OCI-LY7 (cell line): ENCODE results near the gene PNPLA1.

Source experiments
- EZH2phosphoT487 ChIP-seq: fragments of 200-600 bp; sonication (generic); IDR thresholded peaks from 2 replicates; pipeline ENCODE4 v1.6.1; 2018; ENCODE audit warnings: low read depth, borderline replicate concordance, mild to moderate bottlenecking, mixed run types, antibody characterized with exemption, low read length, moderate library complexity, mixed read lengths
- TF ChIP-seq, protein P1 (sequence below): fragments of 200-600 bp; sonication (generic); conservative IDR thresholded peaks from 2 replicates; pipeline ENCODE4 v1.5.1; 2014; ENCODE audit warnings: mild to moderate bottlenecking, antibody characterized with exemption, low read length, moderate library complexity, mixed read lengths

GRCh38 chr6:36357872-36358225 is 88.0 kb downstream of the PNPLA1 start:
- TF ChIP-seq, protein P1, sequence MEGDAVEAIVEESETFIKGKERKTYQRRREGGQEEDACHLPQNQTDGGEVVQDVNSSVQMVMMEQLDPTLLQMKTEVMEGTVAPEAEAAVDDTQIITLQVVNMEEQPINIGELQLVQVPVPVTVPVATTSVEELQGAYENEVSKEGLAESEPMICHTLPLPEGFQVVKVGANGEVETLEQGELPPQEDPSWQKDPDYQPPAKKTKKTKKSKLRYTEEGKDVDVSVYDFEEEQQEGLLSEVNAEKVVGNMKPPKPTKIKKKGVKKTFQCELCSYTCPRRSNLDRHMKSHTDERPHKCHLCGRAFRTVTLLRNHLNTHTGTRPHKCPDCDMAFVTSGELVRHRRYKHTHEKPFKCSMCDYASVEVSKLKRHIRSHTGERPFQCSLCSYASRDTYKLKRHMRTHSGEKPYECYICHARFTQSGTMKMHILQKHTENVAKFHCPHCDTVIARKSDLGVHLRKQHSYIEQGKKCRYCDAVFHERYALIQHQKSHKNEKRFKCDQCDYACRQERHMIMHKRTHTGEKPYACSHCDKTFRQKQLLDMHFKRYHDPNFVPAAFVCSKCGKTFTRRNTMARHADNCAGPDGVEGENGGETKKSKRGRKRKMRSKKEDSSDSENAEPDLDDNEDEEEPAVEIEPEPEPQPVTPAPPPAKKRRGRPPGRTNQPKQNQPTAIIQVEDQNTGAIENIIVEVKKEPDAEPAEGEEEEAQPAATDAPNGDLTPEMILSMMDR, result no peak
- TF ChIP-seq EZH2phosphoT487, result no peak
